SK-MEL-5 (cell line): ENCODE data around the gene CD2. TPM values are rescaled to one million over a fixed set of nuclear protein-coding genes. Genes with fewer than 3 reads are reported as not detected.

Source experiments
- DNase-seq: peaks from one replicate; pipeline ENCODE4 v3.0.0-alpha.2; 2016; ENCODE audit warnings: low read depth, low spot score
- in situ Hi-C: cut with HindIII; loops from 2 replicates; pipeline ENCODE4 v1.10.0; 2016; ENCODE audit warnings: low sequenced_read_pairs, high pct_unique_total_duplicates, low pct_unique_long_range_greater_than_20kb
- total RNA-seq: library from RNA; depleted of rRNA; stranded (reverse); fragments of >200 nt; shearing (Covaris generic); gene quantifications from 2 replicates; pipeline ENCODE4 v1.2.3, GENCODE V29; 2014

CD2 gene
- total RNA-seq, 1 experiment from 2014 or later, result not detected

- DNase-seq, result no peak
- in situ Hi-C loops, result no loop called here
These were observed 13.7 kb downstream of the CD2 start for GRCh38 chr1:116767782-116768382.

- DNase-seq, result no peak
- in situ Hi-C loops, result no loop called here
These were observed 14.3 kb downstream of the CD2 start for GRCh38 chr1:116768416-116769103.

GRCh38 chr1:116769104-116769452 is 14.8 kb downstream of the CD2 start:
- in situ Hi-C loops, result no loop called here

GRCh38 chr1:116769561-116769977 is 15.3 kb downstream of the CD2 start:
- no peak for DNase-seq
- in situ Hi-C loops, result no loop called here

More at GRCh38 chr1:116769104-116769452, 14.8 kb downstream of the CD2 start:
- no peak for DNase-seq

GRCh38 chr1:116769994-116770393 is 15.8 kb downstream of the CD2 start:
- DNase-seq, result no peak
- in situ Hi-C loops, result no loop called here

GRCh38 chr1:116770625-116771024 is 16.4 kb downstream of the CD2 start:
- in situ Hi-C loops, result no loop called here
- DNase-seq, result no peak

GRCh38 chr1:116771997-116772647 is 17.9 kb downstream of the CD2 start:
- DNase-seq, result no peak
- in situ Hi-C loops, result no loop called here

- in situ Hi-C loops, result no loop called here
- DNase-seq, result no peak
These were observed 18.4 kb downstream of the CD2 start for GRCh38 chr1:116772648-116773045.

- in situ Hi-C loops, result no loop called here
- DNase-seq, result no peak
These were observed 21.0 kb downstream of the CD2 start for GRCh38 chr1:116775116-116775752.

- peak; percentile 37 for DNase-seq
- in situ Hi-C loops, result no loop called here
These were observed 23.9 kb downstream of the CD2 start for GRCh38 chr1:116777831-116778830.

GRCh38 chr1:116781034-116781433 is 26.8 kb downstream of the CD2 start:
- no peak for DNase-seq
- in situ Hi-C loops, result no loop called here

GRCh38 chr1:116785006-116785405 is 30.8 kb downstream of the CD2 start:
- peak; percentile 10 for DNase-seq
- in situ Hi-C loops, result no loop called here

GRCh38 chr1:116786049-116786448 is 31.8 kb downstream of the CD2 start:
- in situ Hi-C loops, result no loop called here
- DNase-seq, result no peak

GRCh38 chr1:116791727-116792126 is 37.5 kb downstream of the CD2 start:
- in situ Hi-C loops, result no loop called here
- DNase-seq, result no peak

- in situ Hi-C loops, result no loop called here
- no peak for DNase-seq
These were observed 39.2 kb downstream of the CD2 start for GRCh38 chr1:116793357-116793935.

- in situ Hi-C loops, result no loop called here
- DNase-seq, result peak; percentile 14
These were observed 40.1 kb downstream of the CD2 start for GRCh38 chr1:116794371-116794770.

- no peak for DNase-seq
- in situ Hi-C loops, result no loop called here
These were observed 40.7 kb downstream of the CD2 start for GRCh38 chr1:116794804-116795481.
